Testis (tissue), 3 donors: ENCODE results near the gene ITGB3BP. TPM values are rescaled to one million over a fixed set of nuclear protein-coding genes. Genes with fewer than 3 reads are reported as not detected.
A peak's percentile ranks its signal among the peaks of the same experiment; 100 is the strongest.

Source experiments
- DNase-seq: peaks from one replicate; pipeline ENCODE4 v3.0.0-alpha.2; 2019
- H3K27ac ChIP-seq, 2 donors: fragments of 200-600 bp; sonication (generic); one replicate each; pipeline ENCODE4 v1.5.1; 2019
- H3K27me3 ChIP-seq: fragments of 200-600 bp; sonication (generic); one replicate; pipeline ENCODE4 v1.5.1; 2019
- H3K36me3 ChIP-seq: fragments of 200-600 bp; sonication (generic); one replicate; pipeline ENCODE4 v1.5.1; 2017; ENCODE audit warnings: low read depth; ENCODE audit errors: missing control alignments
- H3K4me1 ChIP-seq: fragments of 200-600 bp; sonication (generic); one replicate; pipeline ENCODE4 v1.5.1; 2019
- H3K4me3 ChIP-seq, 2 donors: fragments of 200-600 bp; sonication (generic); one replicate each; pipeline ENCODE4 v1.5.1; 2017 to 2019
- H3K9me3 ChIP-seq: fragments of 200-600 bp; sonication (generic); one replicate; pipeline ENCODE4 v1.5.1; 2017
- POLR2A ChIP-seq: fragments of 450-650 bp; IDR thresholded peaks from one replicate; pipeline ENCODE4 v1.6.1; 2017; ENCODE audit warnings: antibody characterized with exemption, mild to moderate bottlenecking, moderate library complexity
- WGBS, 2 donors: methylation state at CpG; one replicate each; pipeline ENCODE4 v1.1.5; 2018; 5-methylcytosine and 5-hydroxymethylcytosine counted together
- intact Hi-C: fragments of 100-400 bp; cut with DNase I; formaldehyde crosslinking; loops from one replicate; pipeline ENCODE4 v1.15.1; 2023; ENCODE audit warnings: low total_unique reads
- polyA plus RNA-seq: library from polyadenylated mRNA; stranded (reverse); fragments of 350-450 nt; fragmentation: Illumina TruSeq; extraction: RNeasy Lipid Tissue Mini Kit (QIAGEN cat#74804); gene quantifications from one replicate; pipeline ENCODE4 v1.2.3, GENCODE V29; 2014; ENCODE audit warnings: low read depth, low replicate concordance; ENCODE audit not compliant: insufficient read depth
- total RNA-seq, 2 donors: library from RNA; depleted of rRNA; stranded (reverse); fragments of >200 nt; gene quantifications; one replicate each; pipeline ENCODE4 v1.2.3, GENCODE V29; 2016
- TF ChIP-seq, protein P1 (sequence below), 3 experiments: fragments of 450-650 bp in 2 of 3; fragments of 200-600 bp in 1 of 3; sonication (generic) in 1 of 3; IDR thresholded peaks; one replicate each; pipeline ENCODE4 v1.5.1; 2016 to 2019; ENCODE audit warnings: antibody characterized with exemption in 3 of 3, mild to moderate bottlenecking in 2 of 3, moderate library complexity in 1 of 3

Gene ITGB3BP
- total and polyA plus RNA-seq, 3 donors from 2014 or later = 21.7 to 43.0 (median 32.9) TPM

- DNase-seq = no peak
- TF ChIP-seq, protein P1, sequence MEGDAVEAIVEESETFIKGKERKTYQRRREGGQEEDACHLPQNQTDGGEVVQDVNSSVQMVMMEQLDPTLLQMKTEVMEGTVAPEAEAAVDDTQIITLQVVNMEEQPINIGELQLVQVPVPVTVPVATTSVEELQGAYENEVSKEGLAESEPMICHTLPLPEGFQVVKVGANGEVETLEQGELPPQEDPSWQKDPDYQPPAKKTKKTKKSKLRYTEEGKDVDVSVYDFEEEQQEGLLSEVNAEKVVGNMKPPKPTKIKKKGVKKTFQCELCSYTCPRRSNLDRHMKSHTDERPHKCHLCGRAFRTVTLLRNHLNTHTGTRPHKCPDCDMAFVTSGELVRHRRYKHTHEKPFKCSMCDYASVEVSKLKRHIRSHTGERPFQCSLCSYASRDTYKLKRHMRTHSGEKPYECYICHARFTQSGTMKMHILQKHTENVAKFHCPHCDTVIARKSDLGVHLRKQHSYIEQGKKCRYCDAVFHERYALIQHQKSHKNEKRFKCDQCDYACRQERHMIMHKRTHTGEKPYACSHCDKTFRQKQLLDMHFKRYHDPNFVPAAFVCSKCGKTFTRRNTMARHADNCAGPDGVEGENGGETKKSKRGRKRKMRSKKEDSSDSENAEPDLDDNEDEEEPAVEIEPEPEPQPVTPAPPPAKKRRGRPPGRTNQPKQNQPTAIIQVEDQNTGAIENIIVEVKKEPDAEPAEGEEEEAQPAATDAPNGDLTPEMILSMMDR (IDR thresholded peaks at IDR 0.05) = no peak
- TF ChIP-seq POLR2A = no peak
- no peaks in the 10 kb centered on the region for H3K4me1 ChIP-seq
- no peaks in the 10 kb centered on the region for H3K36me3 ChIP-seq
- 86 to 88% methylated on average over 2 of the region's 2 CpGs for WGBS, 2 donors
- no peaks in the 10 kb centered on the region for H3K9me3 ChIP-seq
- H3K27me3 ChIP-seq = no peaks in the 10 kb centered on the region
- H3K4me3 ChIP-seq = no peak overlapping the region
- intact Hi-C loops = no loop called here
- H3K27ac ChIP-seq = no peak overlapping the region
Observed at GRCh38 chr1:63548303-63548702, 25.3 kb upstream of the ITGB3BP start.

DNA sequence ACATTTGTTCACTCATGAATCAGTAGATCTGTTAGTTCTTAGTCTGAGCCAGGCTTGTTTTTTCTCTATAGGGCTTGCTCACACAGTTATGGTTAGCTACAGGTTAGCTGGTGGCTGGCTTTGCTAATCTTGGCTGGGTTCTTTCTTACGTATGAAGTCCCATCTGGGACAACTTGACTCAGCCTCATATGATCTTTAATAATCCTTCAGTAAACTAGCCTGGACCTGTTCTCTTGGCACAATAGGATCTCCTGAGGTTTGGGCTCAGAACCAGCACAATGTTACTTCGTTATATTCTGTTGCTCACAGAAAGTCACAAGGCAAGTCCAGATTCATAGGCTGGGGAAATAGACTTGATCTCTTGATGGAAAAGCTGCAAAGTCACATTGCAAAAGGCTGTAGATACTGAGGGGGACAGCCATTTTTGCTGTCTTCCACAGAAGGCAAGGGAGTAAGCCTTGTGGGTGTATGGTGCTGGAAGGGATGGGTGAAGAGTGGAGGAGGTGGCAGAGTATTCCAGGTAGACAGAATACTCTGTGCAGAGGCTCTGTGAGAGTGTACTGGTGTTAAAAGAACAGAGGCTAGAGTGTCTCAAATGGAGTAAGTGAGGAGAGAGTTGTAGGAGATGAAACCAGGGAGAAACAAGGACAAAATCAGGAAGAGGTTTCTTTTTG lies 24.7 kb upstream of the ITGB3BP start:
- Histone ChIP-seq H3K9me3 (no peaks in the 10 kb centered on the region), H3K4me1 (no peaks in the 10 kb centered on the region), H3K4me3 (no peak overlapping the region), H3K36me3 (no peaks in the 10 kb centered on the region), H3K27me3 (no peaks in the 10 kb centered on the region), H3K27ac (no peak overlapping the region)
- 79 to 82% methylated on average over 2 of the region's 2 CpGs for WGBS, 2 donors
- TF ChIP-seq POLR2A = no peak
- TF ChIP-seq, protein P1 (IDR thresholded peaks at IDR 0.05) = no peak
- peak; percentile 18 for DNase-seq
- intact Hi-C loops = no loop called here

GRCh38 chr1:63545780-63546179 lies 22.8 kb upstream of the ITGB3BP start:
- no peak overlapping the region for H3K4me3 ChIP-seq
- no peak for DNase-seq
- H3K27me3 ChIP-seq = no peaks in the 10 kb centered on the region
- no peak for TF ChIP-seq POLR2A
- TF ChIP-seq, protein P1 (IDR thresholded peaks at IDR 0.05) = no peak
- no peaks in the 10 kb centered on the region for H3K36me3 ChIP-seq
- H3K4me1 ChIP-seq = no peaks in the 10 kb centered on the region
- intact Hi-C loops = no loop called here
- no peak overlapping the region for H3K27ac ChIP-seq
- H3K9me3 ChIP-seq = no peaks in the 10 kb centered on the region

- Histone ChIP-seq H3K27ac (no peak overlapping the region), H3K4me1 (no peaks in the 10 kb centered on the region), H3K9me3 (no peaks in the 10 kb centered on the region), H3K4me3 (no peak overlapping the region), H3K36me3 (no peaks in the 10 kb centered on the region), H3K27me3 (no peaks in the 10 kb centered on the region)
- intact Hi-C loops = no loop called here
- WGBS, 2 donors = 73 to 81% methylated on average over 1 of the region's 1 CpG
- TF ChIP-seq, protein P1 (IDR thresholded peaks at IDR 0.05) = peak in 1 of 3 experiments; percentile 45
- TF ChIP-seq POLR2A = no peak
- DNase-seq = no peak
Observed at GRCh38 chr1:63537940-63538339, 14.9 kb upstream of the ITGB3BP start.

DNA sequence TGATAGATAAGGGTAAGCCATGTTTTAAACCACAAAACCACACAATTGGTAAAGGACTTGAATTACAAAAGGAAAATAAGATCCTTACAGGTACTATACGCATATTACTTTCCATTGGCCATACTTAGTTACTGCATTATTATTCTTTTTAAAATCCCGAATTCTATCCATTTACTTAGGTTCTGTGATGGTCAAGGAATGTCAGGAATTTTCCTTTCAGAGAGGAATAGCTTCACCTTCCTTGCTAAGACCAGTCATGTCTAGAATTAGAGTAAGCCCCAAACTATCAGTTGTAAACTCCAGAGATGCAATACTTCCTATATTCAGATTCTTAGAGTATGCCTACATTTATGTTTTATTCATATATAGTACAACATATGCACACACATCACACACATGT lies 14.0 kb upstream of the ITGB3BP start:
- no peaks in the 10 kb centered on the region for H3K36me3 ChIP-seq
- H3K4me1 ChIP-seq = no peaks in the 10 kb centered on the region
- no peaks in the 10 kb centered on the region for H3K27me3 ChIP-seq
- no peaks in the 10 kb centered on the region for H3K9me3 ChIP-seq
- TF ChIP-seq, protein P1 (IDR thresholded peaks at IDR 0.05) = no peak
- TF ChIP-seq POLR2A = no peak
- no peak overlapping the region for H3K27ac ChIP-seq
- intact Hi-C loops = no loop called here
- no peak for DNase-seq
- H3K4me3 ChIP-seq = no peak overlapping the region
- WGBS, 2 donors = 91 to 94% methylated on average over 2 of the region's 2 CpGs
